Measurements from ENCODE around the gene ZNF462. TPM values are rescaled to one million over a fixed set of nuclear protein-coding genes. Genes with fewer than 3 reads are reported as not detected.

ZNF462 gene
- total RNA-seq, 2 donors from 2014 or later, result 4.7 to 8.9 TPM

DNA sequence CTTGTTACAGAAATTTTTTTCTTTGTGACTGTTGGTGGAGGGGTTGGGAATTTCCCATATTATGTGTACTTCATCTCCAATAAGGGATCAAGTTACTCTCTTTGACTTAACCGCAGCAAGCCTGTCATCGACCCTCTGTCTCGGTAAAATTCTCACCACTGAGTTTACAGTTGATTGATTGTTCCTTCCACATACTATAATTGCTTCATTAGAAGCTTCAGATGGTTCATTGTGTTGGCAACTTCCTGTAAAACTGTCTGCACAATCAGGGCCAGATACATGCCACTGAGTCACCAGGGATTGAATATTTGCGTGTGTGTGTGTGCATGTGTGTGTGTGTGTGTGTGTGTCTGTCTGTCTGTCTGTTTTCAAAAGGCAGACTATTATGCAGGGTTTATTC, 176.6 kb downstream of the ZNF462 start:
- intact Hi-C loops (cut with DNase I), result no loop called here
- 23 to 29% methylated on average over 4 of the region's 4 CpGs for WGBS, 2 donors
- no peaks in the 10 kb centered on the region for H3K4me1 ChIP-seq
- H3K27me3 ChIP-seq, result no peaks in the 10 kb centered on the region
- no peaks in the 10 kb centered on the region for H3K9me3 ChIP-seq
- H3K4me3 ChIP-seq, result no peak overlapping the region
- no peak overlapping the region for H3K27ac ChIP-seq
- TF ChIP-seq, protein P1, sequence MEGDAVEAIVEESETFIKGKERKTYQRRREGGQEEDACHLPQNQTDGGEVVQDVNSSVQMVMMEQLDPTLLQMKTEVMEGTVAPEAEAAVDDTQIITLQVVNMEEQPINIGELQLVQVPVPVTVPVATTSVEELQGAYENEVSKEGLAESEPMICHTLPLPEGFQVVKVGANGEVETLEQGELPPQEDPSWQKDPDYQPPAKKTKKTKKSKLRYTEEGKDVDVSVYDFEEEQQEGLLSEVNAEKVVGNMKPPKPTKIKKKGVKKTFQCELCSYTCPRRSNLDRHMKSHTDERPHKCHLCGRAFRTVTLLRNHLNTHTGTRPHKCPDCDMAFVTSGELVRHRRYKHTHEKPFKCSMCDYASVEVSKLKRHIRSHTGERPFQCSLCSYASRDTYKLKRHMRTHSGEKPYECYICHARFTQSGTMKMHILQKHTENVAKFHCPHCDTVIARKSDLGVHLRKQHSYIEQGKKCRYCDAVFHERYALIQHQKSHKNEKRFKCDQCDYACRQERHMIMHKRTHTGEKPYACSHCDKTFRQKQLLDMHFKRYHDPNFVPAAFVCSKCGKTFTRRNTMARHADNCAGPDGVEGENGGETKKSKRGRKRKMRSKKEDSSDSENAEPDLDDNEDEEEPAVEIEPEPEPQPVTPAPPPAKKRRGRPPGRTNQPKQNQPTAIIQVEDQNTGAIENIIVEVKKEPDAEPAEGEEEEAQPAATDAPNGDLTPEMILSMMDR (IDR thresholded peaks at IDR 0.05), result no peak
- TF ChIP-seq POLR2A (IDR thresholded peaks at IDR 0.05), result no peak
- no peak for ATAC-seq
- DNase-seq, result no peak
- no peaks in the 10 kb centered on the region for H3K36me3 ChIP-seq (replicated peaks in 1 of 2; ENCODE audit: insufficient read depth in 1 of 2, low read depth in 2 of 2)

GRCh38 chr9:107042606-107043005, 179.6 kb downstream of the ZNF462 start:
- Histone ChIP-seq H3K27ac (no peak overlapping the region), H3K27me3 (no peaks in the 10 kb centered on the region), H3K9me3 (no peaks in the 10 kb centered on the region), H3K4me1 (no peaks in the 10 kb centered on the region), H3K4me3 (no peak overlapping the region), H3K36me3 (replicated peaks in 1 of 2; ENCODE audit: insufficient read depth in 1 of 2, low read depth in 2 of 2) (no peaks in the 10 kb centered on the region)
- TF ChIP-seq, protein P1 (IDR thresholded peaks at IDR 0.05), result no peak
- TF ChIP-seq POLR2A (IDR thresholded peaks at IDR 0.05), result no peak
- ATAC-seq, result no peak
- no peak for DNase-seq
- intact Hi-C loops (cut with DNase I), result no loop called here

DNA sequence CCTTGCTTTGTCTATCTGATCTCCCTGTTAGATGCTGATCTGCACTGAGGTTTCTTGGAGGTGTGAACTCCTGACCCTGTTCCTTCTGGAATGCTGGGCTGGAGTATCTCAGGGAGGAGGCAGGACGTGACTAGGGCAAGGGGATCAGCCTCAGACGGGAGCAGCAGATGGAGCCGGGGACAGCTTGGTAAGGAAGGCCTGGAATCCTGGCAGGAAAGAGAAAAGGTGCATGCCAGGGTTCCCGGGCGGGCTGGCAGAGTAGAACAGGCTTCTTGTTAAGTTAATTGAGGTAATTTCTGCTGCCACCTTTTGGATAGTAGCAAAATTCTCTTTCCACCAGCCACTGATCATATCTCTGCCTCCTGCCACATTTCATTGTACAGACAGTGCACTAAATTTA, 180.9 kb downstream of the ZNF462 start:
- DNase-seq (peak in 1 of 4 donors; percentile 7), ATAC-seq (no peak)
- Histone ChIP-seq H3K36me3 (replicated peaks in 1 of 2; ENCODE audit: insufficient read depth in 1 of 2, low read depth in 2 of 2) (no peaks in the 10 kb centered on the region), H3K4me3 (no peak overlapping the region), H3K9me3 (no peaks in the 10 kb centered on the region), H3K4me1 (no peaks in the 10 kb centered on the region), H3K27me3 (no peaks in the 10 kb centered on the region), H3K27ac (no peak overlapping the region)
- intact Hi-C loops (cut with DNase I), result no loop called here
- WGBS, 2 donors, result 36 to 43% methylated on average over 5 of the region's 5 CpGs
- TF ChIP-seq, protein P1 (IDR thresholded peaks at IDR 0.05), result peak in 1 of 7 experiments; percentile 9
- no peak for TF ChIP-seq POLR2A (IDR thresholded peaks at IDR 0.05)

GRCh38 chr9:107044872-107045271, 181.9 kb downstream of the ZNF462 start:
- H3K4me3 ChIP-seq, result no peak overlapping the region
- DNase-seq, result peak in 2 of 4 donors; percentile 11 to 27
- WGBS, 2 donors, result 80 to 81% methylated on average over 3 to 4 of the region's 4 CpGs

DNA sequence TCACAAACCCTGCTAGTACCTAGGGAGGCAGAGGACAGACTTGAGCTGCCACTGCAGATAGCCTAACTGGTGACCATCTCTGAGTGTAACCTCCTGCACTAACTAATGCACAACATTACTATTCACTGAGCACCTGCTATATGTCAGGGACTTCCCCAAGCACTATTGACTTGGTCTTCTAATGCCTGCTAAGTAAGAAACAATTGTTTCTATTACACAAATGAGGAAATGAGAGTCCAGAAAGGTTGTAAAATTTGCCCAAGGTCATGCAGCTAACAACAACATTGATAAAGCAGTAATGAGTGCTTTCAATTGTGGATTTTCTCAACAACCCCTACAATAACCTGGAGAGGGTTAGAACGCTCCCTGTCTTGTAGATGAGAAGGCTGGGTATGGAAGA, 183.7 kb downstream of the ZNF462 start:
- Histone ChIP-seq H3K36me3 (replicated peaks in 1 of 2; ENCODE audit: insufficient read depth in 1 of 2, low read depth in 2 of 2) (no peaks in the 10 kb centered on the region), H3K27me3 (no peaks in the 10 kb centered on the region), H3K27ac (no peak overlapping the region), H3K4me3 (no peak overlapping the region), H3K9me3 (no peaks in the 10 kb centered on the region), H3K4me1 (no peaks in the 10 kb centered on the region)
- ATAC-seq, result no peak
- DNase-seq, result no peak
- TF ChIP-seq, protein P1 (IDR thresholded peaks at IDR 0.05), result no peak
- TF ChIP-seq POLR2A (IDR thresholded peaks at IDR 0.05), result no peak
- 89 to 90% methylated on average over 1 of the region's 1 CpG for WGBS, 2 donors
- intact Hi-C loops (cut with DNase I), result no loop called here

More at GRCh38 chr9:107044872-107045271, 181.9 kb downstream of the ZNF462 start:
- intact Hi-C loops (cut with DNase I), result no loop called here
- Histone ChIP-seq H3K27me3 (no peaks in the 10 kb centered on the region), H3K9me3 (no peaks in the 10 kb centered on the region), H3K4me1 (no peaks in the 10 kb centered on the region), H3K27ac (no peak overlapping the region), H3K36me3 (replicated peaks in 1 of 2; ENCODE audit: insufficient read depth in 1 of 2, low read depth in 2 of 2) (no peaks in the 10 kb centered on the region)
- TF ChIP-seq, protein P1 (IDR thresholded peaks at IDR 0.05), result no peak
- TF ChIP-seq POLR2A (IDR thresholded peaks at IDR 0.05), result no peak
- ATAC-seq, result no peak
